NOMO-1 treated with DMSO at 0.1 percent for 48 hours (cell line): Measurements from ENCODE around the gene LECT2.

Experiments
- DNase-seq: peaks from one replicate; lab custom pipeline; 2025; ENCODE audit not compliant: unreplicated experiment; lab: John Stamatoyannopoulos, UW

LECT2 gene

GRCh38 chr5:135954899-135955298 lies at the start of gene LECT2:
Gene LECT2 (minus strand): TSS chr5:135954983. CDS start chr5:135954833, 150 bp downstream.
- no peak for DNase-seq

GRCh38 chr5:136004436-136004835 lies 49.7 kb upstream of the LECT2 start:
- peak; percentile 55 for DNase-seq

GRCh38 chr5:136001466-136001981 lies 46.7 kb upstream of the LECT2 start:
- peak; percentile 79 for DNase-seq

- peak; percentile 56 for DNase-seq
Observed at GRCh38 chr5:136000932-136001331, 46.1 kb upstream of the LECT2 start.

- DNase-seq, result no peak
Observed at GRCh38 chr5:136000147-136000546, 45.4 kb upstream of the LECT2 start.

GRCh38 chr5:135999406-136000139 lies 44.8 kb upstream of the LECT2 start:
- DNase-seq, result peak; percentile 81

GRCh38 chr5:135998889-135999288 lies 44.1 kb upstream of the LECT2 start:
- no peak for DNase-seq

GRCh38 chr5:135997673-135998335 lies 43.0 kb upstream of the LECT2 start:
- DNase-seq, result no peak

GRCh38 chr5:135996611-135997010 lies 41.8 kb upstream of the LECT2 start:
- DNase-seq, result no peak

GRCh38 chr5:135995976-135996375 lies 41.2 kb upstream of the LECT2 start:
- no peak for DNase-seq

- DNase-seq, result no peak
Observed at GRCh38 chr5:135993880-135994636, 39.3 kb upstream of the LECT2 start.

GRCh38 chr5:135993335-135993879 lies 38.6 kb upstream of the LECT2 start:
- DNase-seq, result no peak

GRCh38 chr5:135991429-135991828 lies 36.6 kb upstream of the LECT2 start:
- no peak for DNase-seq

GRCh38 chr5:135990528-135991255 lies 35.9 kb upstream of the LECT2 start:
- DNase-seq, result no peak

GRCh38 chr5:135989686-135990085 lies 34.9 kb upstream of the LECT2 start:
- DNase-seq, result no peak

GRCh38 chr5:135988546-135988945 lies 33.8 kb upstream of the LECT2 start:
- no peak for DNase-seq

- DNase-seq, result no peak
Observed at GRCh38 chr5:135986891-135987401, 32.2 kb upstream of the LECT2 start.

- no peak for DNase-seq
Observed at GRCh38 chr5:135986401-135986800, 31.6 kb upstream of the LECT2 start.

GRCh38 chr5:135985951-135986350 lies 31.2 kb upstream of the LECT2 start:
- DNase-seq, result no peak

GRCh38 chr5:135980620-135981019 lies 25.8 kb upstream of the LECT2 start:
- no peak for DNase-seq
